Cardiac muscle cell (in vitro differentiated cells and primary cell): ENCODE data around the gene ZNF689. TPM values are rescaled to one million over a fixed set of nuclear protein-coding genes. Genes with fewer than 3 reads are reported as not detected.

Source experiments
- DNase-seq, 2 donors: peaks; one replicate each; pipeline versions ENCODE4 v3.0.0 to v3.0.0-alpha.2; 2010 to 2017; ENCODE audit warnings: low read depth in 1 of 2, low spot score in 1 of 2
- H3K27ac ChIP-seq: fragments of 200-600 bp; sonication (generic); 2 replicates; pipeline ENCODE4 v1.5.1; 2016
- H3K27me3 ChIP-seq: fragments of 200-600 bp; sonication (generic); 2 replicates; pipeline ENCODE4 v1.6.0; 2016; ENCODE audit warnings: control low read depth
- H3K36me3 ChIP-seq: fragments of 200-600 bp; sonication (generic); 2 replicates; pipeline ENCODE4 v1.5.1; 2016; ENCODE audit warnings: control low read depth
- H3K4me1 ChIP-seq: fragments of 200-600 bp; sonication (generic); 2 replicates; pipeline ENCODE4 v1.8.1; 2017; ENCODE audit warnings: low read depth, mild to moderate bottlenecking, mixed run types
- H3K4me3 ChIP-seq: fragments of 200-600 bp; sonication (generic); 2 replicates; pipeline ENCODE4 v1.5.1; 2016; ENCODE audit warnings: mild to moderate bottlenecking
- H3K9me3 ChIP-seq: fragments of 200-600 bp; sonication (generic); 2 replicates; pipeline ENCODE4 v1.5.1; 2017; ENCODE audit warnings: low read depth, mild to moderate bottlenecking, control low read depth
- CTCF ChIP-seq: IDR thresholded peaks from 2 replicates; pipeline ENCODE4 v1.5.1; 2012; ENCODE audit warnings: low read depth, mild to moderate bottlenecking, low read length
- polyA plus RNA-seq: library from polyadenylated mRNA; unstranded; fragments of >200 nt; fragmentation: Nextera tagmentation; extraction: Ambion mirVana; gene quantifications from 2 replicates; pipeline ENCODE4 v1.2.1, GENCODE V29; 2016
- total RNA-seq: library from RNA; depleted of rRNA; stranded (reverse); fragments of >200 nt; gene quantifications from 2 replicates; pipeline ENCODE4 v1.2.3, GENCODE V29; 2016

Gene ZNF689
- total and polyA plus RNA-seq, 2 experiments from 2014 or later, result 11.3 to 19.5 TPM

GRCh38 chr16:30651124-30652004 is 41.2 kb upstream of the ZNF689 start:
- Histone ChIP-seq H3K4me1 (no peaks in the 10 kb centered on the region), H3K27ac (peak overlapping the region; percentile 37), H3K9me3 (no peaks in the 10 kb centered on the region), H3K36me3 (peaks cover 11% of the 10 kb centered on the region), H3K27me3 (no peaks in the 10 kb centered on the region), H3K4me3 (peak overlapping the region; percentile 56)
- peak; percentile 74 to 75 for DNase-seq
- peak; percentile 51 for TF ChIP-seq CTCF

- H3K36me3 ChIP-seq, result peaks cover 11% of the 10 kb centered on the region
- TF ChIP-seq CTCF, result no peak
- H3K27me3 ChIP-seq, result no peaks in the 10 kb centered on the region
- H3K27ac ChIP-seq, result peak within 1 kb of the TSS; percentile 37
- H3K9me3 ChIP-seq, result no peaks in the 10 kb centered on the region
- DNase-seq, result peak; percentile 99 to 100
- H3K4me3 ChIP-seq, result peak within 1 kb of the TSS; percentile 56
- H3K4me1 ChIP-seq, result no peaks in the 10 kb centered on the region
Measured at GRCh38 chr16:30650369-30651123, 40.4 kb upstream of the ZNF689 start, which contains the start of gene PRR14. TSS of gene PRR14 (plus strand) at chr16:30650960. CDS start at chr16:30651646, 686 bp downstream.

DNA sequence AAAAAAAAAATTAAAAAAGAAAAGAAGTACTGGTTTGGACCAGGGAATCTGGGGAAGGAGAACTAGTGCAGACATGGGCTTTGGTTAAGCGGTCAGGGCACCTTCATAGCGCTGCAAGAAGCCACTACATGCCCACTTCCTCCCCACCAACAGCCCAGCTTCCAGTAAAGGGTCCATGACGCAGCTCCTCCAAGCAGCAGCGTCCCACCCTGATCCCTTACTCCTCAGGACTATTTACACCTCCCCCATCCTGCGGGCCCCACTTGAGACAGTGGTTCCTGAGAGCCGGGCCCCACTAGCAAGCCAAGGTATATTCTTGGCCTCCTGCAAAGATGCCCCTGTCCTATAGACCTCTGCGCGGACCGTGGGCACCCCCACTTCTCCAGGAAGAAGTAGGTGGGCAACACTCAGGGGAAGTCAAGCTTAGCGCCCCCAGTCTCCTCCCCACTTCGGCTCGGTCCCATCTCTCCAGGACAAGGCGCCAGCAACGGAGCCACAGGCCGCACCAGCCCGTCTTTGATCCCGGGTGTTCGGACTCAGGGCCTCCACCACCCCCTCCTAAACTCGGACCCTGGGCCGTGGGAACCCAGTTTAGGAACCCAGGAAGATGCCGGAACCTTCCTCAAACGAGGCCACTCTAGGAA is 39.7 kb upstream of the ZNF689 start:
- H3K9me3 ChIP-seq, result no peaks in the 10 kb centered on the region
- H3K4me3 ChIP-seq, result no peak overlapping the region
- H3K36me3 ChIP-seq, result peaks cover 7% of the 10 kb centered on the region
- H3K27ac ChIP-seq, result peak overlapping the region; percentile 18
- no peak for DNase-seq
- no peak for TF ChIP-seq CTCF
- H3K27me3 ChIP-seq, result peaks cover 5% of the 10 kb centered on the region
- no peaks in the 10 kb centered on the region for H3K4me1 ChIP-seq

DNA sequence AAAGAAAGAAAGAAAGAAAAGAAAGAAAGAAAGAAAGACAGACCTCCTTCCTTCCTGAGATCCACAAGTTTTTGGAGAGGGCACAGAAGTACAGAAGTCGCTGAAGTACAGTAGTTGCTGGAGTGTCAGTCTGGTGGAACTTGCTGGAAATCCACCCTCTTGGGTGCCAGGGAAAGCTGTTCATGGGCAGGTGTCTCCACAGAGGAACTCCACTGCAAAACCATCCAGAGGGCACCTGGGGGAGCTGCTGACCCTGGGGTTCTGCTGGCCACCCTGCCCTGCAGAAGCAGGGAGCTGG is 37.0 kb upstream of the ZNF689 start:
- no peak for DNase-seq
- no peak overlapping the region for H3K27ac ChIP-seq
- H3K4me1 ChIP-seq, result no peaks in the 10 kb centered on the region
- no peaks in the 10 kb centered on the region for H3K9me3 ChIP-seq
- H3K27me3 ChIP-seq, result peaks cover 5% of the 10 kb centered on the region
- no peaks in the 10 kb centered on the region for H3K36me3 ChIP-seq
- H3K4me3 ChIP-seq, result no peak overlapping the region
- no peak for TF ChIP-seq CTCF

GRCh38 chr16:30645727-30646126 is 35.5 kb upstream of the ZNF689 start:
- TF ChIP-seq CTCF, result no peak
- Histone ChIP-seq H3K27ac (no peak overlapping the region), H3K27me3 (peaks cover 7% of the 10 kb centered on the region)

More at GRCh38 chr16:30645727-30646126, 35.5 kb upstream of the ZNF689 start:
- Histone ChIP-seq H3K9me3 (no peaks in the 10 kb centered on the region), H3K4me1 (no peaks in the 10 kb centered on the region), H3K36me3 (no peaks in the 10 kb centered on the region), H3K4me3 (no peak overlapping the region)
- no peak for DNase-seq
